Measurements from ENCODE around the gene KISS1.

Gene KISS1

GRCh38 chr1:204218552-204218951 is 22.3 kb upstream of the KISS1 start:
- DNase-seq (ENCODE audit: low read depth, low spot score) = no peak

DNA sequence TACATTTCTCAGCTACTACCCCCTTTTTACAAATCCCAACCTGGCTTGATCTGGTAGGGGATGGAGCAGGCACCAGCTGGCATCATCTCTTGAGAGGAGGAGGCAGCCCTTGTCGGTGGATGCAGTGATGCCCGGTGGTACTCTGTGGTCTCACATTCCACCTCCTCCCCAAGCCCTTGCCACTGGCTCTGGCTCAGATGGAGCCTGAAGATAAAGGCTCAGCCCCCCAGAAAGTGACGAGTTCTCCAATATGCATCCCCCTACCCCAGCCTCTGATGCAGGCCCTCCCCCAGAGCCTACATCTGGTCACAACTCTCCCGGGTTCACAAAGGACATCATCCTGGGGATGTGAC is 21.3 kb upstream of the KISS1 start:
- DNase-seq (ENCODE audit: low read depth, low spot score) = no peak

DNA sequence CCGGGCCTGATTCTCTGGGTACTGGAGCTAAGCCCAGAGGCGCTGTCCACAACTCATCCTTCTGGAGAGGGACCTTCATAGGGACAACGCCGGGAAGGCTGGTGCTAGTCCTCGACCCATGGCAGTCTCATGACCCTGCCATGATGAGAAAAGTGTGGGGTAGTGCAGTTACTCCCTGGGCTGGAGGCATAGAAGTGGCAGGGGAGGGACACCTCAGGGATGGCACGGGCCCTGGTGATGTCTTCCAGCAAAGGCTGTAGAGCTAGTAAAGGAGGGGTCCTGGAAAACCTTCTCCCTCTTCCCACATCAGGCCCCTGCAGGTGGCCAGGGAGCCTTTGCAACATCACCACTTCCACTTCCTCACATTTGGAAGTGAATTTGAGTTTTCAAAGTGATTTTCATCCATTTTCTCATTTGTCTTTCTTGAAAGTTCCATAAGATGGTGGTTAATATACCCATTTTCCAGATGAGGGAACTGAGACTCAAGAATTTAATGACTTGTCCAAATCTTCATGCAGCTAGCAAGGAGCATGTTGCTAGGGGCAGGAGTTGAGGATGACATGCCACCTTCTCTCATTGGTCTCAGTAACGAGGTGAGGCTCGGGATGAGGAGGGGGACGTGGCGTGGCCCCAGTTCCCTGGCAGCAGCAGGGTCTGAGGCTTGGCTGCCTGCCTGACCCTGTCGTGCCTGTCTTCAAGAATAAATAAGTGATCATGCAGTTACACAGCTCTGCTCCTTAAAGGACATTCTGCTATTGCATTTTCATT is 20.8 kb upstream of the KISS1 start:
- DNase-seq (ENCODE audit: low read depth, low spot score) = no peak

DNA sequence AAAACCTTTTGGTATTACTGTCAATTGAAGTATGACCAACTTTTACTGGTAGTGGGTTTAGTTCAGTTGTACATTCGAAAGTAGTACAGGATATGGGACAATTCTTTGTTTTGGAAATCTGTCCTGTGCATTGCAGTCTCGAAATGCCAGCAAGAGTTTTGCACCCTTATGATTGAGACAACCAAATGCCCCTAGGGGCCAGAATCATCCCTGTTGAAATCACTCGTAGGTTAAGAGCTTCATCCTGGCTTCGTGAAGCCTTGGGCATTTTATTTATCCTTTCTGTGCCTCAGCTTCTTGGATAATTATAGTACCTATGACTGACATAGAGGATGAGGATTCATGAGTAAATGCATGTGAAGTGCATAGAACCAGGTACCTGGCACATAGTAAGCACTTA is 19.9 kb upstream of the KISS1 start:
- no peak for DNase-seq (ENCODE audit: low read depth, low spot score)

GRCh38 chr1:204213668-204214662 is 17.7 kb upstream of the KISS1 start, which contains the start of gene GOLT1A:
TSS of gene GOLT1A (minus strand) at chr1:204213988. CDS start at chr1:204213906, 82 bp downstream.
- no peak for DNase-seq (ENCODE audit: low read depth, low spot score)

- DNase-seq (ENCODE audit: low read depth, low spot score) = no peak
Observed at GRCh38 chr1:204212715-204213114, 16.4 kb upstream of the KISS1 start.

GRCh38 chr1:204211046-204211445 is 14.8 kb upstream of the KISS1 start:
- no peak for DNase-seq (ENCODE audit: low read depth, low spot score)

- no peak for DNase-seq (ENCODE audit: low read depth, low spot score)
Observed at GRCh38 chr1:204207136-204207616, 10.9 kb upstream of the KISS1 start.

DNA sequence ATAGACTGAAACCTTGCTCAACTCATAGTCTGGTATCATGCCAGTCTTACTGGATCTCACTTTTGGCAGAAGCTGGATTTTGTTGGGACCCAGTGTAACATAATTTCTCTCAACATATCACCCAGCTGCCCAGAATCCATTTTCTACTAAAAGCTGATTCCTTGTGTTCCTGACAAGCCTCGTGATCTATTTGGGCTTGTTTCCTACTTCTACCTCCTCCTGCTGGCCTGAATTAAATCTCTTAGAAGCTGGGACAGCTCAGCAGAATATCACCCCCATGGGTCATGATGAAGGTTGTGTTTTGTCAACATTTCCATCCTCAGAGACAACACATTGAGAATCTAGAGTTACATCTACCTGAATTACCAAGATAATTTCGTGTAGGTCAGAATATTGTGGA is 9.8 kb upstream of the KISS1 start:
- DNase-seq (ENCODE audit: low read depth, low spot score) = no peak

DNA sequence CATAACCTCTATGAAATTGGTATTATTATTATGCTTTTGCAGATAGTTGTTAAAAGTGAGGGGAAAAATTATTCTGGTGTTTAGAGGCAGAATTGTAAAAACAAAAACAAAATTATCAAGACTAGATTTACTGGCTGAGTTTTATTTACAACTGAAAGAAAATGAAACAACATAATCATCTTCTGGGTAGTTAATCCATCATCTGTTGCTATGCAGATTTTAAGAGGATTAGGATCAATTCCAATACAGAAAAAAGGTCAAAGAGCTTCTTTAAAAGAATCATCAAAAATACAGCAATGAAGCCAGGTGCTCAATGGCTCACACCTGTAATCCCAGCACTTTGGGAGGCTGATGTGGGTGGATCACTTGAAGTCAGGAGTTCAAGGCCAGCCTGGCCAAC is 9.2 kb upstream of the KISS1 start:
- no peak for DNase-seq (ENCODE audit: low read depth, low spot score)

- no peak for DNase-seq (ENCODE audit: low read depth, low spot score)
Observed at GRCh38 chr1:204204944-204205343, 8.7 kb upstream of the KISS1 start.

- DNase-seq (ENCODE audit: low read depth, low spot score) = no peak
Observed at GRCh38 chr1:204203206-204203767, 7.0 kb upstream of the KISS1 start.

GRCh38 chr1:204202481-204202880 is 6.2 kb upstream of the KISS1 start:
- DNase-seq (ENCODE audit: low read depth, low spot score) = no peak

- no peak for DNase-seq (ENCODE audit: low read depth, low spot score)
Observed at GRCh38 chr1:204201348-204202040, 5.2 kb upstream of the KISS1 start.

DNA sequence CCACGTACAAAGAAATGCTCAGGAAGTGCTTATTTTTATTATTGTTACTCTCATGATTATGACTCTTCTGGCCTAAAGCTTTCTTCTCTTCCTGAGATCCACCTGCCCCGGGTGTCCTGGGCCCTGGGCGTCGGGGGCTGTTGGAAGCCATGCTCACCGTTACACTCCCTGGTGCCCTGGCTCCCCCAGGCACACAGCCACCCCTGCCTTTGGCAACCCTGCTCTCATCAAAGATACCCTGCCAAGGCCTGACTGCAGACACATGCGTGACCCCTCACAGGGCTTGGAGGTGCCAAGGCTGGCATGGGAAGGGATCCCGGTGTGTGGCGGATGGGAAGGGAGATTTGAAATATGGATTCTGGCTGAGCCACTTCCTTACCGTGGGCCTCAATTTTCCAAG is 3.3 kb upstream of the KISS1 start:
- no peak for DNase-seq (ENCODE audit: low read depth, low spot score)

DNA sequence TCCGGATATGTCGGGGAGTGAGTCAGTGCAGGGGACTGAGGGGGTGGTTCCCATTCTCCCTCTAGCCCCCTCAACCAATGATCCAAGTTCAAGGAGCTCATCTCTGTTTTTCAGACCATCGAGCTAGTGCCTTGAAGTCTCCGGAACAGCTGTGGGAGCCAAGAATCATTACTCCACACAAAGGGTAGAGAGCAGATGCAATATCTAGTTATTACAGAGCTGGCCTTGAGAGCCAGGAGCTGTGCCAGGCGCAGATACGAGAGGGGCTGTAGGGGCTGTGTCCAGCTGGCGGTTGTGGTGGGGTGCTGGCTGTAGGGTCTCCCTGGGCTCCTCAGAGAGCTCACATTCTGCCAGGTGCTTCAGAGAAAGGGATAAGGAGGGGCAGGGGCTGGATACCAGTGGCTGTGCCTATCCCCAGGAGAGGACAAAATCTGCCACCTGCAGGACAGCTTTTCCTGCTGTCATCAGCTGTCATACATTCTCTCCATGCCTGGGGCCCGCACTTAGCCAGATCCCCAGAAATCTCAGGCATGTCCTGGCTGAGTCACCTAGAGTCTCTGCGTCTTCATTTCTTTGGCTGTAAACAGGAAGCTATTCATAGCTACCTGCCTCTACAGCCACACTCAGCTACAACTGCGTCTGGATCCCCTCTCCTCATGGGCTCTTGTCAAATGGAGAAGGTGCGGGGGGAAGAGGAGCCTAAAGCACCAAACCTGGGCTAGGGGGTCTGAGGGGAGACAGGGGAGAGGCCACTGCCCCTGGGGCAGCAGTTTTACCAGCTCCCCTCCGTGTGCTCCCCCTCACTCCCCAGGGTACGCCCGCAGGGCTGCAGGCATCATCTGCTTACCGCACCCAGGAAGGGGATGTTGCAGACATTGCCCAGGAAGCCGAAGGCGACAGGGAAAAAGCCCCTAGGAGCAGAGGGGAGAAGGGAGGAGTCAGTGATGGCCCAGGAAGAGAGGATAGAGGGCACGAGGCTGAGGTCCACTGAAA is 2.4 kb upstream of the KISS1 start:
- DNase-seq (ENCODE audit: low read depth, low spot score) = no peak

GRCh38 chr1:204197068-204197467 is 777 bp upstream of the KISS1 start:
- no peak for DNase-seq (ENCODE audit: low read depth, low spot score)

DNA sequence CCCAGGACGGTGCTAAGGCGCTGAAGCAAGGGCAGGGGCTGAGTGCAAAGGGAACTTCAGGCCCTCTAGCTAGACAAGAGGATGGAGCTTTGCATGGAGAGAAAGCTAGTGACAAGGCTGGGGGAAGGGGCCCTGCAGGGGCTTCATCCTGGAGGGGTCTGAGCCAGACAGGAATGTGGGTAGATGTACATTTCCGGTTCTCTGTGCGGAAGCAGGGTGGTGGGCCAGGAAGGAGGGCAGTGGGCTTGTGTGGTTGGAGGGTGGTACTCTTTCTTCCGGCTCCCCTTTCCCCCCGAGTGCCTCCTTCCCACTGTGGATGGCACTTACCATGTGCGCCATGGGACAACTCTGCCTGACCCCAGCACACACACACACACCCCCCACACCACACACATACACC is 1.5 kb downstream of the KISS1 start:
- no peak for DNase-seq (ENCODE audit: low read depth, low spot score)

DNA sequence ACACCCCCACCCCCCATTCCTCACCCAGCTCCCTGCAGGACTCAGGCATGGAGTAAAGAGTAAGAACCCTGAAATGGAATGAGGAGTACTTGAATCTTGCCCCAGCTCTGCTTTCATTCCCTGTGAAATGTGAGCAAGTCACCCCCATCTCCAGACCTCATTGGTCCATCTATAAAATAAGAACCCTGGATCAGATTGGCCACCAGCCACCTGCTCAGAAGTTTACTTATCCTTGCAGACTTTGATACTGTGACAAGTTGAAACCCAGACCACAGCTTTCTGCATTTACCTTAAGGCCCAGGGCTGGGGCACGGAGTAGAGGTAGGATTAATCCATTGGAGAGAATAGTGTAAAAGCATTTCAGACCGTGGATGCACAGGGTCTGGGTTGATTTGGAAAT is 2.2 kb downstream of the KISS1 start:
- no peak for DNase-seq (ENCODE audit: low read depth, low spot score)

GRCh38 chr1:204192589-204193352 is 3.5 kb downstream of the KISS1 start:
- DNase-seq (ENCODE audit: low read depth, low spot score) = no peak

Measured in brain pericyte (primary cell).